HG03558 (cell line): ENCODE measurements around the gene RPS10.
"Not testable (repeated sequence)": the region's sequence is repeated elsewhere in the genome, so short reads cannot be mapped to it uniquely, and the experiment has no call there.

ENCODE experiments used
- ATAC-seq: cut with Tn5 transposase; IDR thresholded peaks from one replicate; pipeline ENCODE4 v1.9.1; 2021; ENCODE audit warnings: moderate number of reproducible peaks; ENCODE audit not compliant: unreplicated experiment; ENCODE audit errors: extremely low read depth

Gene RPS10

GRCh38 chr6:34451192-34451591, 25.3 kb upstream of the RPS10 start:
- no peak for ATAC-seq

- no peak for ATAC-seq
Measured at GRCh38 chr6:34447910-34448309, 22.0 kb upstream of the RPS10 start.

- no peak for ATAC-seq
Measured at GRCh38 chr6:34447386-34447785, 21.5 kb upstream of the RPS10 start.

GRCh38 chr6:34445313-34445860, 19.5 kb upstream of the RPS10 start:
- no peak for ATAC-seq

GRCh38 chr6:34441526-34441925, 15.7 kb upstream of the RPS10 start:
- no peak for ATAC-seq

- no peak for ATAC-seq
Measured at GRCh38 chr6:34439442-34439841, 13.6 kb upstream of the RPS10 start.

GRCh38 chr6:34438705-34439104, 12.8 kb upstream of the RPS10 start:
- no peak for ATAC-seq

- ATAC-seq = no peak
Measured at GRCh38 chr6:34437644-34437970, 11.7 kb upstream of the RPS10 start.

GRCh38 chr6:34436803-34437643, 11.2 kb upstream of the RPS10 start:
- ATAC-seq = no peak

GRCh38 chr6:34435916-34436315, 10.0 kb upstream of the RPS10 start:
- no peak for ATAC-seq

- no peak for ATAC-seq
Measured at GRCh38 chr6:34425132-34425497, 754 bp downstream of the RPS10 start.

GRCh38 chr6:34424200-34425131, 1.4 kb downstream of the RPS10 start:
- ATAC-seq = no peak

- no peak for ATAC-seq
Measured at GRCh38 chr6:34423254-34423653, 2.6 kb downstream of the RPS10 start.

- no peak for ATAC-seq
Measured at GRCh38 chr6:34418367-34418766, 7.5 kb downstream of the RPS10 start.

- no peak for ATAC-seq
Measured at GRCh38 chr6:34416877-34417371, 8.9 kb downstream of the RPS10 start.

GRCh38 chr6:34414999-34415858, 10.6 kb downstream of the RPS10 start:
- no peak for ATAC-seq

- no peak for ATAC-seq
Measured at GRCh38 chr6:34412643-34413214, 13.1 kb downstream of the RPS10 start.

- ATAC-seq = no peak
Measured at GRCh38 chr6:34412016-34412415, 13.9 kb downstream of the RPS10 start.

- not testable (repeated sequence) for ATAC-seq
Measured at GRCh38 chr6:34407915-34408314, 18.0 kb downstream of the RPS10 start.

GRCh38 chr6:34396518-34396917, 29.4 kb downstream of the RPS10 start:
- no peak for ATAC-seq
